Stomach (tissue), 4 donors: ENCODE measurements around the gene TBX15.

Source experiments
- POLR2A ChIP-seq, 4 donors: fragments of 450-650 bp; IDR thresholded peaks; one replicate each; pipeline ENCODE4 v1.6.1; 2016; ENCODE audit warnings: antibody characterized with exemption in 4 of 4, control low read depth in 2 of 4, mild to moderate bottlenecking in 1 of 4, moderate library complexity in 1 of 4
- TF ChIP-seq, protein P1 (sequence below), 7 experiments: fragments of 450-650 bp in 4 of 7; fragments of 200-600 bp in 3 of 7; sonication (generic) in 3 of 7; IDR thresholded peaks; one replicate each; pipeline ENCODE4 v1.5.1; 2016 to 2019; ENCODE audit warnings: antibody characterized with exemption in 7 of 7, control low read depth in 2 of 7, mild to moderate bottlenecking in 1 of 7

DNA sequence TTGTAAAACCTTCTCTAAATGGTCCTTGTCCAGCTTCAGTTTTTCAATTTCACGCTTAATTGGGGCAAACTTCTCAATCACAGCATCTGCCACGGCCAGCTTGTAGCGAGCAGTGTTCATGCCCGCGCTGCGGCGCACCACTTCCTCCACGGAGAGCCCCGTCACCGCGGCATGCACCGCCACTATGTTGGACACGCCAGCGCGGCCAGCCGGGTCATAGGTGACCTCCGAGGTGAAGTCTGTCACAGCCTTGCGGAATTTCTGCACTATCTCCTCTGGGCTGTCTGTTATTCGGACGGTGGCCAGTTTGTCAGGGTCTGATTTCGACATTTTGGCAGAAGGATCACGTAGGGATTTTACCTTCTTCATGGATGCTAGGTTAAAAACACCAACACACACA is 44.8 kb upstream of the TBX15 start:
- TF ChIP-seq, protein P1, sequence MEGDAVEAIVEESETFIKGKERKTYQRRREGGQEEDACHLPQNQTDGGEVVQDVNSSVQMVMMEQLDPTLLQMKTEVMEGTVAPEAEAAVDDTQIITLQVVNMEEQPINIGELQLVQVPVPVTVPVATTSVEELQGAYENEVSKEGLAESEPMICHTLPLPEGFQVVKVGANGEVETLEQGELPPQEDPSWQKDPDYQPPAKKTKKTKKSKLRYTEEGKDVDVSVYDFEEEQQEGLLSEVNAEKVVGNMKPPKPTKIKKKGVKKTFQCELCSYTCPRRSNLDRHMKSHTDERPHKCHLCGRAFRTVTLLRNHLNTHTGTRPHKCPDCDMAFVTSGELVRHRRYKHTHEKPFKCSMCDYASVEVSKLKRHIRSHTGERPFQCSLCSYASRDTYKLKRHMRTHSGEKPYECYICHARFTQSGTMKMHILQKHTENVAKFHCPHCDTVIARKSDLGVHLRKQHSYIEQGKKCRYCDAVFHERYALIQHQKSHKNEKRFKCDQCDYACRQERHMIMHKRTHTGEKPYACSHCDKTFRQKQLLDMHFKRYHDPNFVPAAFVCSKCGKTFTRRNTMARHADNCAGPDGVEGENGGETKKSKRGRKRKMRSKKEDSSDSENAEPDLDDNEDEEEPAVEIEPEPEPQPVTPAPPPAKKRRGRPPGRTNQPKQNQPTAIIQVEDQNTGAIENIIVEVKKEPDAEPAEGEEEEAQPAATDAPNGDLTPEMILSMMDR (IDR thresholded peaks at IDR 0.05): no peak
- no peak for TF ChIP-seq POLR2A (IDR thresholded peaks at IDR 0.05)
